ENCODE results near the gene ZNF606. TPM values are rescaled to one million over a fixed set of nuclear protein-coding genes. Genes with fewer than 3 reads are reported as not detected.

The ZNF606 gene
- total and polyA plus RNA-seq, 2 donors (not counting 1 experiment from before 2014, with no cell fraction given): 4.7 to 17.5 TPM

DNA sequence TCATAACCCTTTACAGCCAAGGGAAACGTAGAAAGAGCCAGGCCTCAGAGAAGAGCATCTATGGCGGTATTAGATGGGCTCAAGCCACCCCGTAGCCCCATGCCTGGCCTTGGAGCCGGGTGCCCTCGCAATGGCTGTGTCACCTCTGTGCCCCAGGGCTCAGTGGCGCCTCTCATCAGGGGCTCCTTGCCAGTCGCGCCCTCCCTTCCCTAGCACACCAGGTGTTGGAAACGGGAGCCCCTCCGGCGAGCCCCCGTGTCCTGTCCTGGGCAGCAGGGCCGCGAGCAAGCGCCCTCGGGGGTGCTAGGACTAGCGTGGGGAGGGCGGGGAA lies 55.6 kb downstream of the ZNF606 start:
- peak overlapping the region; percentile 86 for H3K9ac ChIP-seq (ENCODE audit: insufficient read depth, low read length)
- H3K27me3 ChIP-seq (ENCODE audit: control insufficient read depth, insufficient read depth, low read length): no peaks in the 10 kb centered on the region
- peak overlapping the region; percentile 93 for H3K4me2 ChIP-seq (ENCODE audit: extremely low read depth, insufficient read depth, low read length)
- H4K20me1 ChIP-seq (ENCODE audit: control insufficient read depth, extremely low read depth, insufficient read depth, low read length): no peaks in the 10 kb centered on the region
- H3K4me3 ChIP-seq (replicated peaks in 1 of 4; ENCODE audit: control extremely low read depth in 1 of 4, insufficient read depth in 1 of 4, low read depth in 3 of 4, low read length in 4 of 4): peak overlapping the region; percentile 88 to 90 (median 88)
- H3K27ac ChIP-seq (ENCODE audit: insufficient read depth, low read length): peak overlapping the region; percentile 84
- peak overlapping the region; percentile 84 for H2AFZ ChIP-seq (ENCODE audit: low read length)
- no peak for DNase-seq (ENCODE audit: low read depth in 2 of 2)
- H3K4me1 ChIP-seq (ENCODE audit: control insufficient read depth, extremely low read depth, insufficient read depth, low read length): no peaks in the 10 kb centered on the region
- H3K79me2 ChIP-seq (ENCODE audit: control insufficient read depth, insufficient read depth, low read length): peaks cover 23% of the 10 kb centered on the region
- TF ChIP-seq, protein P1, sequence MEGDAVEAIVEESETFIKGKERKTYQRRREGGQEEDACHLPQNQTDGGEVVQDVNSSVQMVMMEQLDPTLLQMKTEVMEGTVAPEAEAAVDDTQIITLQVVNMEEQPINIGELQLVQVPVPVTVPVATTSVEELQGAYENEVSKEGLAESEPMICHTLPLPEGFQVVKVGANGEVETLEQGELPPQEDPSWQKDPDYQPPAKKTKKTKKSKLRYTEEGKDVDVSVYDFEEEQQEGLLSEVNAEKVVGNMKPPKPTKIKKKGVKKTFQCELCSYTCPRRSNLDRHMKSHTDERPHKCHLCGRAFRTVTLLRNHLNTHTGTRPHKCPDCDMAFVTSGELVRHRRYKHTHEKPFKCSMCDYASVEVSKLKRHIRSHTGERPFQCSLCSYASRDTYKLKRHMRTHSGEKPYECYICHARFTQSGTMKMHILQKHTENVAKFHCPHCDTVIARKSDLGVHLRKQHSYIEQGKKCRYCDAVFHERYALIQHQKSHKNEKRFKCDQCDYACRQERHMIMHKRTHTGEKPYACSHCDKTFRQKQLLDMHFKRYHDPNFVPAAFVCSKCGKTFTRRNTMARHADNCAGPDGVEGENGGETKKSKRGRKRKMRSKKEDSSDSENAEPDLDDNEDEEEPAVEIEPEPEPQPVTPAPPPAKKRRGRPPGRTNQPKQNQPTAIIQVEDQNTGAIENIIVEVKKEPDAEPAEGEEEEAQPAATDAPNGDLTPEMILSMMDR (conservative IDR thresholded peaks at IDR 0.05 in 1 of 2, IDR thresholded peaks at IDR 0.05 in 1 of 2; ENCODE audit: low read depth in 1 of 2, low read length in 2 of 2): no peak
- TF ChIP-seq EZH2 (IDR thresholded peaks at IDR 0.05; ENCODE audit: low read length, missing control alignments): no peak
- H3K9me3 ChIP-seq (ENCODE audit: control insufficient read depth, insufficient read depth, low read depth, low read length): no peaks in the 10 kb centered on the region
- H3K36me3 ChIP-seq (ENCODE audit: control insufficient read depth, insufficient read depth, low read length): no peaks in the 10 kb centered on the region

DNA sequence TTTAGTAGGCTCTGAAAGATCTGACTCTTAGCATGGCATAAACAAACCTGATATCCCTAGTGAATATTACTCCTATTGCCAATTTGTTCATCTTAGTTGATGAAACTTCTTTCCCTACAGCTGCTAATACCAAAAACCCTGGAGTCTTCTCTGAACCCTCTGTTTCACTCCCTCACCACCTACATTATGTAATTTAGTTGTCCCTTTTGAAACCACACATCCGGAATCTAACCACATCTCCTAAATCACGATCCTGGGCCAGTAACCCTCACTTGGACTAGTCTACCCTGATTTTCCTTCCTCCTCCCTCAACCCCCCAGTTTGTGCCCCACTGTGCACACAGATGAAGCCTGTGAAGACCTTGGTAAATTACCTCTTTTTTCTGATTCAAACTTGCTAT lies 56.3 kb downstream of the ZNF606 start:
- Histone ChIP-seq H3K4me1 (ENCODE audit: control insufficient read depth, extremely low read depth, insufficient read depth, low read length) (no peaks in the 10 kb centered on the region), H3K4me2 (ENCODE audit: extremely low read depth, insufficient read depth, low read length) (peak overlapping the region; percentile 93), H2AFZ (ENCODE audit: low read length) (no peak overlapping the region), H3K36me3 (ENCODE audit: control insufficient read depth, insufficient read depth, low read length) (no peaks in the 10 kb centered on the region), H3K27me3 (ENCODE audit: control insufficient read depth, insufficient read depth, low read length) (no peaks in the 10 kb centered on the region), H3K9me3 (ENCODE audit: control insufficient read depth, insufficient read depth, low read depth, low read length) (peaks cover 2% of the 10 kb centered on the region), H4K20me1 (ENCODE audit: control insufficient read depth, extremely low read depth, insufficient read depth, low read length) (no peaks in the 10 kb centered on the region), H3K4me3 (replicated peaks in 1 of 4; ENCODE audit: control extremely low read depth in 1 of 4, insufficient read depth in 1 of 4, low read depth in 3 of 4, low read length in 4 of 4) (peak overlapping the region; percentile 88 to 90 (median 88)), H3K79me2 (ENCODE audit: control insufficient read depth, insufficient read depth, low read length) (peaks cover 23% of the 10 kb centered on the region), H3K27ac (ENCODE audit: insufficient read depth, low read length) (no peak overlapping the region), H3K9ac (ENCODE audit: insufficient read depth, low read length) (no peak overlapping the region)
- TF ChIP-seq, protein P1 (conservative IDR thresholded peaks at IDR 0.05 in 1 of 2, IDR thresholded peaks at IDR 0.05 in 1 of 2; ENCODE audit: low read depth in 1 of 2, low read length in 2 of 2): no peak
- no peak for TF ChIP-seq EZH2 (IDR thresholded peaks at IDR 0.05; ENCODE audit: low read length, missing control alignments)
- no peak for DNase-seq (ENCODE audit: low read depth in 2 of 2)

DNA sequence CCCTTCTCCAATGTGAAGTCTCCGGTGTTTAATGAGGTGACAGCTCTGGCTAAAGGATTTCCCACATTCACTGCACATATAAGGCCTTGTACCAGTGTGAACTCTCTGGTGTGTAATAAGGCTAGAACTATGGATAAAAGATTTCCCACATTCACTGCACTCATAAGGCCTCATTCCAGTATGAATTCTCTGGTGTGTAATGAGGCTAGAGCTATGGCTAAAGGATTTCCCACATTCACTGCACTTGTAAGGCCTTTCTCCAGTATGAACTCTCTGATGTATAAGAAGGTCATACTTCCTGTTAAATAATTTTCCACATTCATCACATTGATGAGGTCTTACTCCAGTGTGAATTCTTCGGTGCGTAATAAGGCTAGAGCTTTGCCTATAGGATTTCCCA lies 61.0 kb downstream of the ZNF606 start:
- no peaks in the 10 kb centered on the region for H3K27me3 ChIP-seq (ENCODE audit: control insufficient read depth, insufficient read depth, low read length)
- TF ChIP-seq, protein P1 (conservative IDR thresholded peaks at IDR 0.05 in 1 of 2, IDR thresholded peaks at IDR 0.05 in 1 of 2; ENCODE audit: low read depth in 1 of 2, low read length in 2 of 2): no peak
- TF ChIP-seq EZH2 (IDR thresholded peaks at IDR 0.05; ENCODE audit: low read length, missing control alignments): no peak
- no peak overlapping the region for H3K4me2 ChIP-seq (ENCODE audit: extremely low read depth, insufficient read depth, low read length)
- no peak overlapping the region for H3K4me3 ChIP-seq (replicated peaks in 1 of 4; ENCODE audit: control extremely low read depth in 1 of 4, insufficient read depth in 1 of 4, low read depth in 3 of 4, low read length in 4 of 4)
- no peaks in the 10 kb centered on the region for H3K36me3 ChIP-seq (ENCODE audit: control insufficient read depth, insufficient read depth, low read length)
- H3K4me1 ChIP-seq (ENCODE audit: control insufficient read depth, extremely low read depth, insufficient read depth, low read length): no peaks in the 10 kb centered on the region
- H2AFZ ChIP-seq (ENCODE audit: low read length): no peak overlapping the region
- H3K9ac ChIP-seq (ENCODE audit: insufficient read depth, low read length): no peak overlapping the region
- H4K20me1 ChIP-seq (ENCODE audit: control insufficient read depth, extremely low read depth, insufficient read depth, low read length): no peaks in the 10 kb centered on the region
- H3K79me2 ChIP-seq (ENCODE audit: control insufficient read depth, insufficient read depth, low read length): peaks cover 16% of the 10 kb centered on the region
- no peak for DNase-seq (ENCODE audit: low read depth in 2 of 2)
- H3K27ac ChIP-seq (ENCODE audit: insufficient read depth, low read length): no peak overlapping the region
- peaks cover 2% of the 10 kb centered on the region for H3K9me3 ChIP-seq (ENCODE audit: control insufficient read depth, insufficient read depth, low read depth, low read length)

Measured in fibroblast of lung (primary cell).